ENCODE results near the gene PGPEP1. TPM values are rescaled to one million over a fixed set of nuclear protein-coding genes. Genes with fewer than 3 reads are reported as not detected.

PGPEP1 gene
- total RNA-seq, 1 donor from 2014 or later: 5.6 TPM

DNA sequence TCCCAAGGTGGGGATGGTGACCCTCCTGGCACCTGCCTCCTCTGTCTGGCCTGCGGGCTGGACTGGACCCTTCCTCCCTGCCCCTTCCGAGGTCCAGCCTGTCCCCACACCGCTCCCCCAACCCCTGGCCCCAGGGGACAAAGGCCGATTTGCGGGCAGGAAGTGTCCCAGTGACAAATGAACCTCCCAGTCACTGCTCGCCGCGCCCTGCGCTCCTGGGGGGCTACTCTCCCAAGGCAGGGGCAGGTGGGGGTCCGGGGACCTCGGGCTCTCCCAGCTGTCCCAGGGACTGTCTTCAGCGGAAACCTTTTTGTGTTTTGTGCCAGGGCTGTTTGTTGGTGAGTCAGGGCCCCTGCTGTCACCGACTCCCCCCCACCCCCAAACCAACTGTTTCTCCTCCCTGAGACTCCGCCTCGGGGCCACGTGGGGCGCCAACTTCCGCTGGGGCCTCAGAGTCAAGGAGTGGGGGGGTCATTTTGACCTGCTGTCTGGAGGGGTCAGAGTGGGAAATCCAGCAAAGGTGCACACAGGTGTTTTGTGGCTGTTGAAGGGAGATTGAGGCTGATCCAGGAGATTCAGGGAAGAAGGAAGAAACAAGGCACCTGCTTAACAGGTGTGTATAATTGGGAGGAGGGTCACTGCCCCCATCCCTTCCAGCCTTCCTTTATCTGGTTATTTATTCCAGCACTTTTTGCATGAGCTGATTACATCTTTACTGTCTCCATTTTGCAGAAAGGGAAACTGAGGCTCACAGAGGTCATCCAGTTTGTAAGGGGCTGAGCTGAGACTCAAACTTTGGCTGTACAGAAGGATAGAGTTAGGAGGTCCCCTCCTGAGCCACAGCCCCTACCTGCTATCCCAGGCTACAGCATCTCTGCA, 831 bp downstream of the PGPEP1 start:
- no peaks in the 10 kb centered on the region for H3K9me3 Mint-ChIP-seq
- peak; percentile 65 for ATAC-seq (ENCODE audit: low read depth)
- peaks cover 2% of the 10 kb centered on the region for H3K27me3 Mint-ChIP-seq
- peak; percentile 31 for DNase-seq
- ChIA-PET POLR2A (interaction anchor here (0.6 to 0.8 kb wide), 2 partner anchors 19 to 62 kb away, joined by 4 to 12 read pairs; partner anchors contain the start of gene LSM4), CTCF (interaction anchor here (0.8 to 2.2 kb wide), 4 partner anchors 13 to 70 kb away, joined by 4 to 9 read pairs (median 6); no protein-coding TSS in a partner anchor)
- peaks cover 13% of the 10 kb centered on the region for H3K4me1 Mint-ChIP-seq
- TF ChIP-seq, protein P1, sequence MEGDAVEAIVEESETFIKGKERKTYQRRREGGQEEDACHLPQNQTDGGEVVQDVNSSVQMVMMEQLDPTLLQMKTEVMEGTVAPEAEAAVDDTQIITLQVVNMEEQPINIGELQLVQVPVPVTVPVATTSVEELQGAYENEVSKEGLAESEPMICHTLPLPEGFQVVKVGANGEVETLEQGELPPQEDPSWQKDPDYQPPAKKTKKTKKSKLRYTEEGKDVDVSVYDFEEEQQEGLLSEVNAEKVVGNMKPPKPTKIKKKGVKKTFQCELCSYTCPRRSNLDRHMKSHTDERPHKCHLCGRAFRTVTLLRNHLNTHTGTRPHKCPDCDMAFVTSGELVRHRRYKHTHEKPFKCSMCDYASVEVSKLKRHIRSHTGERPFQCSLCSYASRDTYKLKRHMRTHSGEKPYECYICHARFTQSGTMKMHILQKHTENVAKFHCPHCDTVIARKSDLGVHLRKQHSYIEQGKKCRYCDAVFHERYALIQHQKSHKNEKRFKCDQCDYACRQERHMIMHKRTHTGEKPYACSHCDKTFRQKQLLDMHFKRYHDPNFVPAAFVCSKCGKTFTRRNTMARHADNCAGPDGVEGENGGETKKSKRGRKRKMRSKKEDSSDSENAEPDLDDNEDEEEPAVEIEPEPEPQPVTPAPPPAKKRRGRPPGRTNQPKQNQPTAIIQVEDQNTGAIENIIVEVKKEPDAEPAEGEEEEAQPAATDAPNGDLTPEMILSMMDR (IDR thresholded peaks at IDR 0.05): no peak
- H3K27ac Mint-ChIP-seq: peak overlapping the region; percentile 3
- H3K36me3 Mint-ChIP-seq (ENCODE audit: low read depth): peaks cover 18% of the 10 kb centered on the region
- intact Hi-C loops (cut with micrococcal nuclease): loop anchor here (1.0 to 2.0 kb wide), 3 partner anchors 8 to 78 kb away; partner anchors contain the start of gene SSBP4
- H3K4me3 Mint-ChIP-seq: peak overlapping the region; percentile 80

DNA sequence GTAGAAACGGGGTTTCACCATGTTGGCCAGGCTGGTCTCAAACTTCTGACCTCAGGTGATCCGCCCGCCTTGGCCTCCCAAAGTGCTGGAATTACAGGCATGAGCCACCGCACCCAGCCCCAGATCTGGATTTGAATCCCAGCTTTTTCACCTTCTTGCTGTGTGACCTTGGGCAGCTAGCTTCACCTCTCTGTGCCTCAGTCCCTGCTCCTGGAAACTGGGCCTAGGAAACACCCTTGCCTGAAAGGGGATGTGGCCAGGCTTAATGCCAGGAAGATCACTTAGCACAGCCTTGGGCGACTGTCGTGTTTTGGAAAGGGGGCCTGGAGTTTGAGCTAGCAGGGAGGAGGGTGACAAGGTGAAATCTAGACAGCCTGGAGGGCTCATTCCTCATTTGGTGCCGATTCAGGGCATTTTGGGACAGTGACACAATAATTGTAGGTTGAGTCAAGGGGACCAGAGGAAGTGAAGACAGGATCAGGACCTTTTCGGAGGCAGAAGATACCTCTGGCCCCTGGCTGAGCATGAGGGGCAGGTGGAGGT, 1.8 kb downstream of the PGPEP1 start:
- CTCF ChIA-PET: interaction anchor here (0.8 to 2.2 kb wide), 4 partner anchors 13 to 69 kb away, joined by 4 to 9 read pairs (median 6); no protein-coding TSS in a partner anchor
- H3K4me1 Mint-ChIP-seq: peaks cover 13% of the 10 kb centered on the region
- intact Hi-C loops (cut with micrococcal nuclease): no loop called here
- H3K27me3 Mint-ChIP-seq: no peaks in the 10 kb centered on the region
- H3K9me3 Mint-ChIP-seq: no peaks in the 10 kb centered on the region
- H3K4me3 Mint-ChIP-seq: peak overlapping the region; percentile 28
- peaks cover 19% of the 10 kb centered on the region for H3K36me3 Mint-ChIP-seq (ENCODE audit: low read depth)
- TF ChIP-seq, protein P1 (IDR thresholded peaks at IDR 0.05): no peak
- no peak for ATAC-seq (ENCODE audit: low read depth)
- POLR2A ChIA-PET: interaction anchor here (0.7 to 1.0 kb wide), 2 partner anchors 64 to 247 kb away, joined by 3 to 4 read pairs; no protein-coding TSS in a partner anchor
- DNase-seq: no peak
- no peak overlapping the region for H3K27ac Mint-ChIP-seq

DNA sequence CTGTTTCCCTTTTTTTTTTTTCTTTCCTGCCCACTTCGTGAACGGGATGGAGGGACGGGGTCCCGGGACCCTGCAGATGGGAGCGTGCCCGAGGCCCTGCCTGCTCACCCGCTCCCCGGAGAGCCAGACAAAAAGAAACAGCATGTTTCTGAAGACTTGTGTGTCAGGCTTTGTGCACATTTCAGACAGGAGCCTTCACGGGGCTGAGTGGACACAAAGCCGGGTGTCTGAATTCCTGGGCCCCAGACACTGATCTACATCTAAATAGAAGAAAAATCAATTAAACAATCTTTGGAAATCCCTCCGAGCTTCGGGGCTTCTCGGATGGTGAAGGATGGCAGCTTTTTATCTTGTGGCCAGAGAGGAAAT, 4.2 kb downstream of the PGPEP1 start:
- Mint-ChIP-seq H3K4me1 (peaks cover 11% of the 10 kb centered on the region), H3K4me3 (no peak overlapping the region), H3K27ac (no peak overlapping the region), H3K36me3 (ENCODE audit: low read depth) (peaks cover 31% of the 10 kb centered on the region), H3K9me3 (no peaks in the 10 kb centered on the region), H3K27me3 (no peaks in the 10 kb centered on the region)
- POLR2A ChIA-PET: interaction anchor here (1.2 kb wide), 1 partner anchor 22 kb away, joined by 3 read pairs; no protein-coding TSS in a partner anchor
- TF ChIP-seq, protein P1 (IDR thresholded peaks at IDR 0.05): no peak
- DNase-seq: no peak
- CTCF ChIA-PET: no interaction called here
- intact Hi-C loops (cut with micrococcal nuclease): no loop called here
- ATAC-seq (ENCODE audit: low read depth): no peak

DNA sequence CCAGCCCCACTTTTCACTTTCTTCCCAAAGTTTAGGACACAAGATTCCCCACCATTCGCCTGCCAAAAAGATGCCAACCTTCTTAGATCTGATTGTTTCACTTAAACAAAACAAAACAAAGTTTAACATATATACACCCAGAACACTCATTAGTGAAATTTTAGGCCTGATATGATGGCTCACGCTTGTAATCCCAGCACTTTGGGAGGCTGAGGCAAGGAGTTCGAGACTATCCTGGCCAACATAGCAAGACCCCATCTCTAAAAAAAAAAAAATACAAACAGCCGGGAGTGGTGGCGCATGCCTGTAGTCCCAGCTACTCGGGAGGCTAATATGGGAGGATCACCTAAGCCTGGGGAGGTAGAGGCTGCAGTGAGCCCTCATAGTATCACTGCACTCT, 4.9 kb downstream of the PGPEP1 start:
- ChIA-PET CTCF (interaction anchor here (0.6 to 1.3 kb wide), 2 partner anchors 9 to 66 kb away, joined by 3 read pairs; no protein-coding TSS in a partner anchor), POLR2A (interaction anchor here (1.2 kb wide), 1 partner anchor 23 kb away, joined by 3 read pairs; no protein-coding TSS in a partner anchor)
- intact Hi-C loops (cut with micrococcal nuclease): no loop called here
- Mint-ChIP-seq H3K9me3 (no peaks in the 10 kb centered on the region), H3K27me3 (no peaks in the 10 kb centered on the region), H3K27ac (no peak overlapping the region), H3K4me1 (peaks cover 5% of the 10 kb centered on the region), H3K36me3 (ENCODE audit: low read depth) (peaks cover 32% of the 10 kb centered on the region), H3K4me3 (no peak overlapping the region)
- TF ChIP-seq, protein P1 (IDR thresholded peaks at IDR 0.05): no peak
- DNase-seq: no peak
- ATAC-seq (ENCODE audit: low read depth): no peak

DNA sequence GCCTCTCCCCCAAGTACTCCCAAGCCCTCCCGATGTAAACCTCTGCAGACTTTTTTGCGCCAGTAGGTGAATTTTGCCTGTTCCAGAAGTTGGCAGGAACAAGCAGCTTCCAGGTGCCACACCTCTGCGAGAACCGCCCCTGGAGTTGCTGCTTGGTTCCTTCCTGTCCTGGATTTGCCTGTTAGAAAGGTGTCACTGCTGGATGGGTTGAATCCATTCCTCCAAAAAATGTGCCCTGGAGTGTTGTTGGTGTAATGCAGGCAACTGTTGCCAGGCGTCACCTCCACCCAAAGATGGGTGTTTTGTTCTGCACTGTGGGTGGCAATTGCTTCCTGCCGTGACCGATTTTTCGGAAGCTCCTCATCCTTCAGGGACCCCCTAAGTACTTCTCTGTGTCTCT, 5.7 kb downstream of the PGPEP1 start:
- ChIA-PET CTCF (interaction anchor here (1.3 kb wide), 1 partner anchor 66 kb away, joined by 3 read pairs; no protein-coding TSS in a partner anchor), POLR2A (interaction anchor here (1.4 kb wide), 1 partner anchor 65 kb away, joined by 15 read pairs; the partner anchor contains the start of gene JUND)
- DNase-seq (no peak), ATAC-seq (ENCODE audit: low read depth) (no peak)
- Mint-ChIP-seq H3K36me3 (ENCODE audit: low read depth) (peaks cover 35% of the 10 kb centered on the region), H3K4me1 (peaks cover 4% of the 10 kb centered on the region), H3K9me3 (no peaks in the 10 kb centered on the region), H3K4me3 (no peak overlapping the region), H3K27me3 (no peaks in the 10 kb centered on the region), H3K27ac (no peak overlapping the region)
- intact Hi-C loops (cut with micrococcal nuclease): no loop called here
- TF ChIP-seq, protein P1 (IDR thresholded peaks at IDR 0.05): no peak

Measured in activated B cell treated with CpG ODN at 0.5 μM for 24 hours (primary cell).